ENCODE results near the gene TSPEAR. TPM values are rescaled to one million over a fixed set of nuclear protein-coding genes. Genes with fewer than 3 reads are reported as not detected.

The TSPEAR gene
- total and polyA plus RNA-seq, 9 of the 15 experiments (the other 6 are each of a cell fraction or from before 2014, with no cell fraction given): not detected

- ChIA-PET CTCF (ENCODE audit: low intra/inter-chr PET ratio) (no interaction called here), POLR2A (interaction anchor here (0.5 to 0.8 kb wide), 2 partner anchors 13 to 60 kb away, joined by 4 read pairs; no protein-coding TSS in a partner anchor)
- peaks cover 0 to 23% of the 10 kb centered on the region in 2 experiments; a peak in 1 of 5 replicates for H3K4me1 ChIP-seq (replicated peaks in 1 of 2; ENCODE audit: control insufficient read depth in 2 of 2, insufficient read depth in 2 of 2, low read length in 2 of 2)
- no TSS peak for BruUV-seq (replicated peaks)
- H4K20me1 ChIP-seq (replicated peaks; ENCODE audit: control insufficient read depth, insufficient read depth, low read length): peaks cover 3% of the 10 kb centered on the region; the same call in 1 of the 2 replicates
- H3K27ac ChIP-seq (ENCODE audit: extremely low read depth, low read depth, low read length): no peak within 1 kb of the TSS
- peaks cover 25 to 57% of the 10 kb centered on the region in 2 experiments; a peak in 4 of 5 replicates for H3K27me3 ChIP-seq (ENCODE audit: control insufficient read depth in 2 of 2, insufficient read depth in 2 of 2, low read length in 2 of 2)
- no peaks in the 10 kb centered on the region for H3K9me1 ChIP-seq (ENCODE audit: control insufficient read depth, insufficient read depth, low read length)
- no peak within 1 kb of the TSS for H2AFZ ChIP-seq (ENCODE audit: low read depth, low read length)
- no peak for FAIRE-seq
- no peaks in the 10 kb centered on the region for H3K36me3 ChIP-seq (ENCODE audit: control insufficient read depth, insufficient read depth, low read length)
- DNase-seq (ENCODE audit: extremely low read depth in 1 of 4, low spot score in 3 of 4): peak; percentile 83 to 97 (median 96)
- 36% methylated on average over 22 of the region's 45 CpGs for WGBS (ENCODE audit: insufficient coverage, low coverage, missing lambda C conversion rate)
- in situ Hi-C loops (cut with MboI): no loop called here
- H3K4me2 ChIP-seq (ENCODE audit: insufficient read depth, low read length): no peak within 1 kb of the TSS
- intact Hi-C loops (cut with micrococcal nuclease): no loop called here
- no peak within 1 kb of the TSS for H3K9ac ChIP-seq (ENCODE audit: insufficient read depth in 1 of 2, low read depth in 2 of 2, low read length in 2 of 2)
- H3K4me3 ChIP-seq: peak within 1 kb of the TSS; percentile 14; the same call in 1 of the 2 replicates
- TF ChIP-seq, protein P1, sequence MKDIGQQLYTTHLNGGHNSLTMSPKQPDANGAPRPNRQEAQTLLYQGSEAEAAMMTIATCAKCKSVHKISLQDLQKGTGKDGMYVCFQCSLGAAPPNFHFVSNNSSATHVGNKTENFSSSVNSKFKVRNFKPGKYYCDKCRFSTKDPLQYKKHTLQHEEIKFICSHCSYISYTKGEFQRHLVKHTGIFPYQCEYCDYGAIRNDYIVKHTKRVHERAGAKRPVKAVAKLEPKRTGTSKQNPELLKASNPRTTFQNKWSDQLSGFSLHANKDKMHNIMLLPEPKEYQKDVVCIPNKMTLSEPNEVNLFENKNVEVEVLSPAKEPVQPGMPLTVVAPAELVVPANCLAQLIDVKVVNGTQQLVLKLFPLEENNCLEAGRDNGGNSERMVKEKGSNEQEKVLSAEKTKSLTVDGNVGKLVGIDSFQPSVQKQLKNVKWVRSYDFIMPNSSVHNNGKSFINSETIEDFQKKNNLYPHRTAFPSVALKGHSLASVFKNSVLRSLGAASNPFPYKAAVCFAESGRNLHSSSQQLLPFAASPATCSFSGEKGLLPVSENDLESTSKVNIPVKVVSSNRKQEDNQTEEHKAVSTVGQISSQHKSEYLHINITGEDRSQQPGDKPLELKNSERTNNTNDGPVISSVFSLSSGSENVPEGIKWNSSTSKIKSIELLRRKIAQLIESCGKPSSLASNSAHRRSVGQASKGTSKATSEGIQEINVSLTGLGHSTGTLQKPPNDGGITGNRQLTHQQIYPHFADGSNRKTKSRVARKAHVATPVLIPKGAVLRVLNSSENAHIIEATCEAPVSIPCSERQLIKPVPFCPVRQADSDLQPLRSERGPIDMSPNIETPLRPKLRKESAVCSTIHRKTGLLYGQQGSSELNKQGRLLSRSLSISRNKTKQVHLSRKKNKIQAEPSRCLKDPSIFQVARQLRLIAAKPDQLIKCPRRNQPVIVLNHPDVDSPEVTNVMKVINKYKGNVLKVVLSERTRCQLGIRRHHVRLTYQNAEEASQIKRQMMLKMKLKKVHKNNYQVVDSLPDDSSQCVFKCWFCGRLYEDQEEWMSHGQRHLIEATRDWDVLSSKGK (CRISPR knock-in tag; IDR thresholded peaks at IDR 0.05): no peak
- TF ChIP-seq VEZF1 (CRISPR knock-in tag; IDR thresholded peaks at IDR 0.05): peak; percentile 44
- H3K79me2 ChIP-seq (ENCODE audit: control insufficient read depth, insufficient read depth, low read length): no peaks in the 10 kb centered on the region
- peak; percentile 89 for ATAC-seq
- no peaks in the 10 kb centered on the region for H3K9me3 ChIP-seq (replicated peaks; ENCODE audit: control insufficient read depth, insufficient read depth, low read depth, low read length)
Measured at GRCh38 chr21:44454747-44455523, 256.4 kb downstream of the TSPEAR start, which contains the start of gene LRRC3. Gene LRRC3, plus strand, starts transcription at chr21:44455510. Its CDS starts 1,135 bp downstream, at chr21:44456645.
